ENCODE data around the gene CCDC157. TPM values are rescaled to one million over a fixed set of nuclear protein-coding genes. Genes with fewer than 3 reads are reported as not detected.

The CCDC157 gene
- total and polyA plus RNA-seq, 4 donors, result 4.2 to 10.1 (median 7.8) TPM

- no peaks in the 10 kb centered on the region for H3K9me3 ChIP-seq (ENCODE audit: control insufficient read depth, insufficient read depth, low read length)
- H3K4me1 ChIP-seq (ENCODE audit: control insufficient read depth, insufficient read depth, low read length), result peaks cover 32% of the 10 kb centered on the region
- no peak overlapping the region for H3K27ac ChIP-seq (ENCODE audit: low read depth, low read length)
- peaks cover 5% of the 10 kb centered on the region for H3K36me3 ChIP-seq (ENCODE audit: control insufficient read depth, insufficient read depth, low read length)
- 87% methylated on average over 4 of the region's 5 CpGs for whole genome bisulfite sequencing (ENCODE audit: insufficient coverage)
- no peak for DNase-seq (ENCODE audit: low read depth in 4 of 6, low spot score in 6 of 6)
- peak overlapping the region; percentile 58 for H3K4me3 ChIP-seq (ENCODE audit: low read depth, low read length)
- H3K27me3 ChIP-seq (ENCODE audit: control insufficient read depth, insufficient read depth, low read length), result no peaks in the 10 kb centered on the region
Observed at GRCh38 chr22:30325065-30325720, 31.6 kb upstream of the CCDC157 start.

GRCh38 chr22:30325724-30326254, 31.0 kb upstream of the CCDC157 start:
- no peak for DNase-seq (ENCODE audit: low read depth in 4 of 6, low spot score in 6 of 6)
- Histone ChIP-seq H3K36me3 (ENCODE audit: control insufficient read depth, insufficient read depth, low read length) (peaks cover 10% of the 10 kb centered on the region), H3K27me3 (ENCODE audit: control insufficient read depth, insufficient read depth, low read length) (no peaks in the 10 kb centered on the region), H3K27ac (ENCODE audit: low read depth, low read length) (no peak overlapping the region), H3K4me1 (ENCODE audit: control insufficient read depth, insufficient read depth, low read length) (peaks cover 32% of the 10 kb centered on the region), H3K9me3 (ENCODE audit: control insufficient read depth, insufficient read depth, low read length) (no peaks in the 10 kb centered on the region), H3K4me3 (ENCODE audit: low read depth, low read length) (peak overlapping the region; percentile 58)
- WGBS (ENCODE audit: insufficient coverage), result 41% methylated on average over 10 of the region's 14 CpGs

GRCh38 chr22:30326255-30326705, 30.5 kb upstream of the CCDC157 start:
- Histone ChIP-seq H3K27me3 (ENCODE audit: control insufficient read depth, insufficient read depth, low read length) (no peaks in the 10 kb centered on the region), H3K4me1 (ENCODE audit: control insufficient read depth, insufficient read depth, low read length) (peaks cover 31% of the 10 kb centered on the region), H3K4me3 (ENCODE audit: low read depth, low read length) (peak overlapping the region; percentile 58), H3K9me3 (ENCODE audit: control insufficient read depth, insufficient read depth, low read length) (no peaks in the 10 kb centered on the region), H3K36me3 (ENCODE audit: control insufficient read depth, insufficient read depth, low read length) (peaks cover 15% of the 10 kb centered on the region), H3K27ac (ENCODE audit: low read depth, low read length) (peak overlapping the region; percentile 64)
- WGBS (ENCODE audit: insufficient coverage), result under 1% methylated on average over 29 of the region's 34 CpGs
- DNase-seq (ENCODE audit: low read depth in 4 of 6, low spot score in 6 of 6), result no peak

- peak in 5 of 6 donors; percentile 75 to 97 (median 87) for DNase-seq (ENCODE audit: low read depth in 4 of 6, low spot score in 6 of 6)
- H3K9me3 ChIP-seq (ENCODE audit: control insufficient read depth, insufficient read depth, low read length), result no peaks in the 10 kb centered on the region
- peak within 1 kb of the TSS; percentile 64 for H3K27ac ChIP-seq (ENCODE audit: low read depth, low read length)
- H3K36me3 ChIP-seq (ENCODE audit: control insufficient read depth, insufficient read depth, low read length), result peaks cover 20% of the 10 kb centered on the region
- 0% methylated on average over 69 of the region's 69 CpGs for WGBS (ENCODE audit: insufficient coverage)
- peaks cover 28% of the 10 kb centered on the region for H3K4me1 ChIP-seq (ENCODE audit: control insufficient read depth, insufficient read depth, low read length)
- H3K4me3 ChIP-seq (ENCODE audit: low read depth, low read length), result peak within 1 kb of the TSS; percentile 58
- H3K27me3 ChIP-seq (ENCODE audit: control insufficient read depth, insufficient read depth, low read length), result no peaks in the 10 kb centered on the region
Observed at GRCh38 chr22:30326706-30327362, 30.0 kb upstream of the CCDC157 start, which contains the start of gene TBC1D10A. TBC1D10A (minus strand) TSS chr22:30326941; CDS start chr22:30326881, 60 bp downstream.

GRCh38 chr22:30327864-30328345, 28.9 kb upstream of the CCDC157 start:
- Histone ChIP-seq H3K9me3 (ENCODE audit: control insufficient read depth, insufficient read depth, low read length) (no peaks in the 10 kb centered on the region), H3K27ac (ENCODE audit: low read depth, low read length) (no peak overlapping the region), H3K27me3 (ENCODE audit: control insufficient read depth, insufficient read depth, low read length) (no peaks in the 10 kb centered on the region), H3K4me1 (ENCODE audit: control insufficient read depth, insufficient read depth, low read length) (peaks cover 33% of the 10 kb centered on the region), H3K4me3 (ENCODE audit: low read depth, low read length) (no peak overlapping the region), H3K36me3 (ENCODE audit: control insufficient read depth, insufficient read depth, low read length) (peaks cover 27% of the 10 kb centered on the region)
- no peak for DNase-seq (ENCODE audit: low read depth in 4 of 6, low spot score in 6 of 6)
- 53% methylated on average over 2 of the region's 5 CpGs for WGBS (ENCODE audit: insufficient coverage)

GRCh38 chr22:30328466-30329049, 28.2 kb upstream of the CCDC157 start:
- peaks cover 36% of the 10 kb centered on the region for H3K4me1 ChIP-seq (ENCODE audit: control insufficient read depth, insufficient read depth, low read length)
- no peaks in the 10 kb centered on the region for H3K9me3 ChIP-seq (ENCODE audit: control insufficient read depth, insufficient read depth, low read length)
- no peak overlapping the region for H3K4me3 ChIP-seq (ENCODE audit: low read depth, low read length)
- no peak for DNase-seq (ENCODE audit: low read depth in 4 of 6, low spot score in 6 of 6)
- no peaks in the 10 kb centered on the region for H3K27me3 ChIP-seq (ENCODE audit: control insufficient read depth, insufficient read depth, low read length)
- 83% methylated on average over 1 of the region's 3 CpGs for WGBS (ENCODE audit: insufficient coverage)
- H3K36me3 ChIP-seq (ENCODE audit: control insufficient read depth, insufficient read depth, low read length), result peaks cover 32% of the 10 kb centered on the region
- H3K27ac ChIP-seq (ENCODE audit: low read depth, low read length), result no peak overlapping the region

- peaks cover 67% of the 10 kb centered on the region for H3K36me3 ChIP-seq (ENCODE audit: control insufficient read depth, insufficient read depth, low read length)
- DNase-seq (ENCODE audit: low read depth in 4 of 6, low spot score in 6 of 6), result peak in 1 of 6 donors; percentile 40
- no peaks in the 10 kb centered on the region for H3K27me3 ChIP-seq (ENCODE audit: control insufficient read depth, insufficient read depth, low read length)
- no peaks in the 10 kb centered on the region for H3K9me3 ChIP-seq (ENCODE audit: control insufficient read depth, insufficient read depth, low read length)
- peaks cover 17% of the 10 kb centered on the region for H3K4me1 ChIP-seq (ENCODE audit: control insufficient read depth, insufficient read depth, low read length)
- H3K4me3 ChIP-seq (ENCODE audit: low read depth, low read length), result no peak overlapping the region
- WGBS (ENCODE audit: insufficient coverage), result 79% methylated on average over 2 of the region's 5 CpGs
- H3K27ac ChIP-seq (ENCODE audit: low read depth, low read length), result no peak overlapping the region
Observed at GRCh38 chr22:30332551-30332950, 24.3 kb upstream of the CCDC157 start.

- Histone ChIP-seq H3K4me3 (ENCODE audit: low read depth, low read length) (no peak overlapping the region), H3K36me3 (ENCODE audit: control insufficient read depth, insufficient read depth, low read length) (peaks cover 73% of the 10 kb centered on the region), H3K9me3 (ENCODE audit: control insufficient read depth, insufficient read depth, low read length) (no peaks in the 10 kb centered on the region), H3K27ac (ENCODE audit: low read depth, low read length) (no peak overlapping the region), H3K4me1 (ENCODE audit: control insufficient read depth, insufficient read depth, low read length) (peaks cover 22% of the 10 kb centered on the region), H3K27me3 (ENCODE audit: control insufficient read depth, insufficient read depth, low read length) (no peaks in the 10 kb centered on the region)
- DNase-seq (ENCODE audit: low read depth in 4 of 6, low spot score in 6 of 6), result no peak
- no CpG with 5 or more reads among the region's 2 CpGs for WGBS (ENCODE audit: insufficient coverage)
Observed at GRCh38 chr22:30332994-30333706, 23.7 kb upstream of the CCDC157 start.

GRCh38 chr22:30333707-30334087, 23.1 kb upstream of the CCDC157 start:
- Histone ChIP-seq H3K9me3 (ENCODE audit: control insufficient read depth, insufficient read depth, low read length) (no peaks in the 10 kb centered on the region), H3K4me3 (ENCODE audit: low read depth, low read length) (no peak overlapping the region), H3K27ac (ENCODE audit: low read depth, low read length) (no peak overlapping the region), H3K4me1 (ENCODE audit: control insufficient read depth, insufficient read depth, low read length) (peaks cover 27% of the 10 kb centered on the region), H3K27me3 (ENCODE audit: control insufficient read depth, insufficient read depth, low read length) (no peaks in the 10 kb centered on the region), H3K36me3 (ENCODE audit: control insufficient read depth, insufficient read depth, low read length) (peaks cover 78% of the 10 kb centered on the region)
- 100% methylated on average over 1 of the region's 3 CpGs for WGBS (ENCODE audit: insufficient coverage)
- DNase-seq (ENCODE audit: low read depth in 4 of 6, low spot score in 6 of 6), result no peak
